GM18511 (cell line): ENCODE measurements around the gene UBXN1.

Source experiments
- ATAC-seq: cut with Tn5 transposase; IDR thresholded peaks from one replicate; pipeline ENCODE4 v1.9.1; 2021; ENCODE audit warnings: mild to moderate bottlenecking, moderate library complexity; ENCODE audit not compliant: unreplicated experiment

The UBXN1 gene

GRCh38 chr11:62646825-62647608, 31.9 kb downstream of the UBXN1 start:
- ATAC-seq = peak; percentile 5

GRCh38 chr11:62645946-62646824, 32.7 kb downstream of the UBXN1 start, which contains the start of gene GANAB:
GANAB (minus strand) TSS chr11:62646613; CDS start chr11:62646599, 14 bp downstream.
- peak; percentile 95 for ATAC-seq

DNA sequence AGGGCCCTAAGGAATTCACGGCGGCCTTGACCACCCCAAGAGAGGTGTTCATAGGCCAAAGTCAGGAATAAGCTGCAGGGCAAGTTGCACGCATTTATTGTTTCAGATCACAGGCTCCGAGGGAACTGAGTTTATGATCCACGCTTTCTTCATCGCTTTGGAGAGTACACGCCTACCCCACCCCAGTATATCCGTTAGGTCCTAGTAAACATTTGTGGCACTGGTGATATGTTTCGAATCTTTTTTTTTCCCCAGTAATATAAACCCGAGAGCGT, 33.3 kb downstream of the UBXN1 start:
- ATAC-seq = no peak

DNA sequence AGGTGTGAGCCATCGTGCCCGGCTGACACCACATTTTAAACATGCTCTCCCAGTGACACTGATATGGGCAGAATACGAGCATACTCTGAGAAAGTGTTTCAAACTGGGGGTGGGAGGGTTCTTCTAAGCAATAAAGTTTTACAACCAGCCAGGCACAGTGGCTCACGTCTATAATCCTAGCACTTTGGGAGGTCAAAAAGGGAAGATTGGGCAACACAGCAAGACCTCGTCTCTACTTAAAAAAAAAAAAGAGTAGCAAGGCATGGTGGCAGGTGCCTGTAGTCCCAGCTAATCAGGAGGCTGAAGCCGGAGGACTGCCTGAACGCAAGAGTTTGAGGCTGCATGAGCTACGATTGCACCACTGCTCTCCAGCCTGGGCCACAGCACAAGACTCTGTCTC, 34.7 kb downstream of the UBXN1 start:
- no peak for ATAC-seq

GRCh38 chr11:62632492-62632891, 46.4 kb downstream of the UBXN1 start:
- no peak for ATAC-seq

GRCh38 chr11:62627713-62628112, 51.2 kb downstream of the UBXN1 start:
- ATAC-seq = no peak
